ENCODE measurements around the gene MX1. TPM values are rescaled to one million over a fixed set of nuclear protein-coding genes. Genes with fewer than 3 reads are reported as not detected.
A peak's percentile ranks its signal among the peaks of the same experiment; 100 is the strongest.

The MX1 gene
- total RNA-seq, 1 donor from 2014 or later, result 420 TPM

GRCh38 chr21:41429305-41429704 is 3.3 kb downstream of the MX1 start:
- DNase-seq (ENCODE audit: low read depth) (no peak), FAIRE-seq (no peak)
- Histone ChIP-seq H3K9me3 (ENCODE audit: insufficient read depth, low read depth, low read length) (no peaks in the 10 kb centered on the region), H3K9ac (ENCODE audit: low read length) (no peak overlapping the region), H2AFZ (ENCODE audit: low read depth, low read length) (no peak overlapping the region), H3K27ac (ENCODE audit: low read depth, low read length) (no peak overlapping the region), H3K79me2 (ENCODE audit: insufficient read depth, low read length) (no peaks in the 10 kb centered on the region), H4K20me1 (ENCODE audit: insufficient read depth, low read length) (no peaks in the 10 kb centered on the region), H3K27me3 (ENCODE audit: insufficient read depth, low read length) (peaks cover 10% of the 10 kb centered on the region), H3K4me1 (ENCODE audit: insufficient read depth, low read length) (peaks cover 9% of the 10 kb centered on the region), H3K4me3 (ENCODE audit: insufficient read depth, low read depth, low read length) (no peak overlapping the region), H3K4me2 (ENCODE audit: low read length) (no peak overlapping the region), H3K36me3 (ENCODE audit: insufficient read depth, low read length) (no peaks in the 10 kb centered on the region)
- H3K4me1 Mint-ChIP-seq (ENCODE audit: low read depth, unreplicated experiment), result peaks cover 34% of the 10 kb centered on the region
- no peaks in the 10 kb centered on the region for H3K9me3 Mint-ChIP-seq (ENCODE audit: unreplicated experiment)
- TF ChIP-seq, protein P1, sequence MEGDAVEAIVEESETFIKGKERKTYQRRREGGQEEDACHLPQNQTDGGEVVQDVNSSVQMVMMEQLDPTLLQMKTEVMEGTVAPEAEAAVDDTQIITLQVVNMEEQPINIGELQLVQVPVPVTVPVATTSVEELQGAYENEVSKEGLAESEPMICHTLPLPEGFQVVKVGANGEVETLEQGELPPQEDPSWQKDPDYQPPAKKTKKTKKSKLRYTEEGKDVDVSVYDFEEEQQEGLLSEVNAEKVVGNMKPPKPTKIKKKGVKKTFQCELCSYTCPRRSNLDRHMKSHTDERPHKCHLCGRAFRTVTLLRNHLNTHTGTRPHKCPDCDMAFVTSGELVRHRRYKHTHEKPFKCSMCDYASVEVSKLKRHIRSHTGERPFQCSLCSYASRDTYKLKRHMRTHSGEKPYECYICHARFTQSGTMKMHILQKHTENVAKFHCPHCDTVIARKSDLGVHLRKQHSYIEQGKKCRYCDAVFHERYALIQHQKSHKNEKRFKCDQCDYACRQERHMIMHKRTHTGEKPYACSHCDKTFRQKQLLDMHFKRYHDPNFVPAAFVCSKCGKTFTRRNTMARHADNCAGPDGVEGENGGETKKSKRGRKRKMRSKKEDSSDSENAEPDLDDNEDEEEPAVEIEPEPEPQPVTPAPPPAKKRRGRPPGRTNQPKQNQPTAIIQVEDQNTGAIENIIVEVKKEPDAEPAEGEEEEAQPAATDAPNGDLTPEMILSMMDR (IDR thresholded peaks at IDR 0.05; ENCODE audit: insufficient read depth, low read depth, low read length), result no peak
- TF ChIP-seq EZH2 (IDR thresholded peaks at IDR 0.05; ENCODE audit: insufficient read depth, low read length), result no peak
- H3K36me3 Mint-ChIP-seq (ENCODE audit: low read depth, unreplicated experiment), result peaks cover 30% of the 10 kb centered on the region
- H3K27ac Mint-ChIP-seq (ENCODE audit: unreplicated experiment), result no peak overlapping the region
- peak overlapping the region; percentile 91 for H3K4me3 Mint-ChIP-seq (ENCODE audit: unreplicated experiment)
- peaks cover 2% of the 10 kb centered on the region for H3K27me3 Mint-ChIP-seq (ENCODE audit: low read depth, unreplicated experiment)

- no peaks in the 10 kb centered on the region for H3K79me2 ChIP-seq (ENCODE audit: insufficient read depth, low read length)
- no peak for FAIRE-seq
- no peak overlapping the region for H3K9ac ChIP-seq (ENCODE audit: low read length)
- DNase-seq (ENCODE audit: low read depth), result no peak
- no peaks in the 10 kb centered on the region for H3K36me3 ChIP-seq (ENCODE audit: insufficient read depth, low read length)
- H3K9me3 Mint-ChIP-seq (ENCODE audit: unreplicated experiment), result no peaks in the 10 kb centered on the region
- peak overlapping the region; percentile 66 for H3K4me3 Mint-ChIP-seq (ENCODE audit: unreplicated experiment)
- peaks cover 35% of the 10 kb centered on the region for H3K4me1 Mint-ChIP-seq (ENCODE audit: low read depth, unreplicated experiment)
- peaks cover 10% of the 10 kb centered on the region for H3K27me3 ChIP-seq (ENCODE audit: insufficient read depth, low read length)
- no peak overlapping the region for H3K27ac Mint-ChIP-seq (ENCODE audit: unreplicated experiment)
- TF ChIP-seq EZH2 (IDR thresholded peaks at IDR 0.05; ENCODE audit: insufficient read depth, low read length), result no peak
- TF ChIP-seq, protein P1 (IDR thresholded peaks at IDR 0.05; ENCODE audit: insufficient read depth, low read depth, low read length), result no peak
- no peak overlapping the region for H2AFZ ChIP-seq (ENCODE audit: low read depth, low read length)
- H3K4me2 ChIP-seq (ENCODE audit: low read length), result no peak overlapping the region
- peaks cover 2% of the 10 kb centered on the region for H3K27me3 Mint-ChIP-seq (ENCODE audit: low read depth, unreplicated experiment)
- peaks cover 9% of the 10 kb centered on the region for H3K4me1 ChIP-seq (ENCODE audit: insufficient read depth, low read length)
- no peak overlapping the region for H3K4me3 ChIP-seq (ENCODE audit: insufficient read depth, low read depth, low read length)
- no peaks in the 10 kb centered on the region for H3K9me3 ChIP-seq (ENCODE audit: insufficient read depth, low read depth, low read length)
- H4K20me1 ChIP-seq (ENCODE audit: insufficient read depth, low read length), result no peaks in the 10 kb centered on the region
- H3K27ac ChIP-seq (ENCODE audit: low read depth, low read length), result no peak overlapping the region
- H3K36me3 Mint-ChIP-seq (ENCODE audit: low read depth, unreplicated experiment), result peaks cover 32% of the 10 kb centered on the region
These were observed 4.0 kb downstream of the MX1 start for GRCh38 chr21:41429925-41430491.

DNA sequence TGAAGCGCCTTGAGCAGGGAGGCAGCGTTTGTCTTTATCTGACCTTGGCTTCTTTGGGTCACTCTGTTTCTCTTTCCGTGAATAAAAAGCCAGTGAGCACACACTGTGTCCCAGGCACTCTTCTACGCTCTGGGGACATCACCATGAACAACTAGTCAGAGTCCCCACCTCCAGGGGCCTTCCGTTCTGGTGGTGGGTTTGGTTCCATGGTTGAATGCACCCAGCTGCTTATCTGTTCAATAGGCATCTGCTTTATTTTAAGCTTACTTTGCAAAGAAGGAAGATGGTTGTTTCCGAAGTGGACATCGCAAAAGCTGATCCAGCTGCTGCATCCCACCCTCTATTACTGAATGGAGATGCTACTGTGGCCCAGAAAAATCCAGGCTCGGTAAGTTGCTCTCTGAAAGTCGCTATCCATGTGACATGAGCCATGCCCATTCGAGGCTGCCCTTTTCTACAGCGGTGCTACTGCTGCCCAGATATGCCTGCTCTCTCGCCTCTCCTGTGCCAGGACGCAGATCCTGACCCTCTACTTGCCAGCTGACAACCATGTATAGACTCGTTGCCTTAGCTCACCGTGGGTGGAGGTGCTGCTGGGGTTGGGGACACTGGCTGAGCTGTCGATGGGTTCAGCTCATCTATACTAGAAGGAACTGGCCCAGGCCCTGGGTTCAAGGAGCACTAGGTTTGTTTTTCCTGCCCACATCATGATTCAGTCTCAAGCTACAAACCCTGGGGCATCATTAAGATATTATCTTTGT is 5.9 kb downstream of the MX1 start:
- Histone ChIP-seq H2AFZ (ENCODE audit: low read depth, low read length) (no peak overlapping the region), H3K4me3 (ENCODE audit: insufficient read depth, low read depth, low read length) (no peak overlapping the region), H3K27me3 (ENCODE audit: insufficient read depth, low read length) (peaks cover 8% of the 10 kb centered on the region), H3K4me1 (ENCODE audit: insufficient read depth, low read length) (no peaks in the 10 kb centered on the region), H3K4me2 (ENCODE audit: low read length) (no peak overlapping the region), H3K36me3 (ENCODE audit: insufficient read depth, low read length) (no peaks in the 10 kb centered on the region), H3K27ac (ENCODE audit: low read depth, low read length) (no peak overlapping the region), H3K79me2 (ENCODE audit: insufficient read depth, low read length) (no peaks in the 10 kb centered on the region), H3K9ac (ENCODE audit: low read length) (no peak overlapping the region), H4K20me1 (ENCODE audit: insufficient read depth, low read length) (no peaks in the 10 kb centered on the region), H3K9me3 (ENCODE audit: insufficient read depth, low read depth, low read length) (no peaks in the 10 kb centered on the region)
- Mint-ChIP-seq H3K27me3 (ENCODE audit: low read depth, unreplicated experiment) (peaks cover 2% of the 10 kb centered on the region), H3K27ac (ENCODE audit: unreplicated experiment) (no peak overlapping the region), H3K36me3 (ENCODE audit: low read depth, unreplicated experiment) (peaks cover 44% of the 10 kb centered on the region), H3K9me3 (ENCODE audit: unreplicated experiment) (peaks cover 8% of the 10 kb centered on the region), H3K4me1 (ENCODE audit: low read depth, unreplicated experiment) (peaks cover 31% of the 10 kb centered on the region), H3K4me3 (ENCODE audit: unreplicated experiment) (peak overlapping the region; percentile 74)
- DNase-seq (ENCODE audit: low read depth) (no peak), FAIRE-seq (no peak)
- TF ChIP-seq EZH2 (IDR thresholded peaks at IDR 0.05; ENCODE audit: insufficient read depth, low read length), result no peak
- TF ChIP-seq, protein P1 (IDR thresholded peaks at IDR 0.05; ENCODE audit: insufficient read depth, low read depth, low read length), result no peak
